HL-60 (cell line): ENCODE data around the gene SUN1.

Experiments used
- CTCF ChIP-seq: IDR thresholded peaks from one replicate; pipeline ENCODE4 v1.5.1; 2011; ENCODE audit warnings: low read length, control low read depth, inconsistent platforms; ENCODE audit not compliant: insufficient read depth
- GABPA ChIP-seq: IDR thresholded peaks from 2 replicates; pipeline ENCODE4 v1.6.1; 2012; ENCODE audit warnings: low read depth
- POLR2AphosphoS5 ChIP-seq: IDR thresholded peaks from 2 replicates; pipeline ENCODE4 v1.6.1; 2012; ENCODE audit warnings: low read depth
- REST ChIP-seq: IDR thresholded peaks from 2 replicates; pipeline ENCODE4 v1.6.1; 2012; ENCODE audit warnings: low read depth; ENCODE audit not compliant: insufficient replicate concordance
- SPI1 ChIP-seq: IDR thresholded peaks from 2 replicates; pipeline ENCODE4 v1.6.1; 2012; ENCODE audit warnings: low read depth, mild to moderate bottlenecking, borderline replicate concordance

- no peak for TF ChIP-seq POLR2AphosphoS5
- TF ChIP-seq CTCF, result no peak
- no peak for TF ChIP-seq GABPA
- TF ChIP-seq REST, result no peak
- no peak for TF ChIP-seq SPI1
These were observed 41.9 kb downstream of the SUN1 start for GRCh38 chr7:874031-874749.
